BLaER1 treated with 17β-estradiol and CSF1 and Interleukin-3, amounts not matched to agents 10 nM and 100 nM (cell line): ENCODE measurements around the gene SLC25A2.

Experiments used
- H3K27ac ChIP-seq, 11 experiments: shearing (Covaris generic); formaldehyde crosslinking; 2 replicates each; pipeline ENCODE4 v1.8.1; 2022
- H3K27me3 ChIP-seq, 11 experiments: shearing (Covaris generic); formaldehyde crosslinking; 2 replicates each; pipeline ENCODE4 v1.8.1; 2022
- H3K36me3 ChIP-seq, 11 experiments: shearing (Covaris generic); formaldehyde crosslinking; 2 replicates each; pipeline ENCODE4 v1.8.1; 2022
- H3K4me1 ChIP-seq, 10 experiments: shearing (Covaris generic); formaldehyde crosslinking; 2 replicates each; pipeline ENCODE4 v1.8.1; 2022
- H3K4me2 ChIP-seq, 11 experiments: shearing (Covaris generic); formaldehyde crosslinking; 2 replicates each; pipeline ENCODE4 v1.8.1; 2022
- H3K4me3 ChIP-seq, 10 experiments: shearing (Covaris generic); formaldehyde crosslinking; 2 replicates each; pipeline ENCODE4 v1.8.1; 2022
- H3K9ac ChIP-seq, 11 experiments: shearing (Covaris generic); formaldehyde crosslinking; 2 replicates each; pipeline ENCODE4 v1.8.1; 2022
- H3K9me3 ChIP-seq, 11 experiments: shearing (Covaris generic); formaldehyde crosslinking; replicated peaks in 1 of 11; 2 replicates each; pipeline ENCODE4 v1.8.1; 2022
- H4K20me1 ChIP-seq, 11 experiments: shearing (Covaris generic); formaldehyde crosslinking; 2 replicates each; pipeline ENCODE4 v1.8.1; 2022
- Cebpa-rat ChIP-seq, 11 experiments: shearing (Covaris generic); IDR thresholded peaks; 2 replicates each; pipeline ENCODE4 v1.8.1; 2022

SLC25A2 gene

GRCh38 chr5:141260458-141261237, 43.2 kb downstream of the SLC25A2 start:
- H3K36me3 ChIP-seq = peaks cover 0 to 36% (median 9%) of the 10 kb centered on the region in 11 experiments; a peak in 11 of 22 replicates
- no peak overlapping the region for H3K9ac ChIP-seq
- no peak overlapping the region for H3K4me2 ChIP-seq
- H3K9me3 ChIP-seq = peaks cover 99 to 100% (median 100%) of the 10 kb centered on the region in 11 experiments
- no peak overlapping the region for H3K27ac ChIP-seq
- no peaks in the 10 kb centered on the region for H4K20me1 ChIP-seq
- no peak for TF ChIP-seq Cebpa-rat (IDR thresholded peaks at IDR 0.05)
- H3K27me3 ChIP-seq = no peaks in the 10 kb centered on the region
- H3K4me3 ChIP-seq = peak overlapping the region in 2 of 10 experiments; percentile 28 to 31; a peak in 4 of 20 replicates
- H3K4me1 ChIP-seq = no peaks in the 10 kb centered on the region

- peaks cover 0 to 23% (median 3%) of the 10 kb centered on the region in 11 experiments; a peak in 9 of 22 replicates for H3K36me3 ChIP-seq
- H4K20me1 ChIP-seq = no peaks in the 10 kb centered on the region
- no peaks in the 10 kb centered on the region for H3K4me1 ChIP-seq
- H3K4me2 ChIP-seq = no peak overlapping the region
- H3K9me3 ChIP-seq = peaks cover 99 to 100% (median 100%) of the 10 kb centered on the region in 11 experiments
- H3K27ac ChIP-seq = no peak overlapping the region
- no peak overlapping the region; a peak in 1 of 20 replicates for H3K4me3 ChIP-seq
- H3K9ac ChIP-seq = no peak overlapping the region
- H3K27me3 ChIP-seq = no peaks in the 10 kb centered on the region
- TF ChIP-seq Cebpa-rat (IDR thresholded peaks at IDR 0.05) = no peak
Measured at GRCh38 chr5:141258948-141259347, 44.9 kb downstream of the SLC25A2 start.

- Histone ChIP-seq H3K4me1 (no peaks in the 10 kb centered on the region), H4K20me1 (no peaks in the 10 kb centered on the region), H3K9ac (no peak overlapping the region), H3K36me3 (peaks cover 0 to 18% (median 0%) of the 10 kb centered on the region in 11 experiments; a peak in 9 of 22 replicates), H3K9me3 (peaks cover 99 to 100% (median 100%) of the 10 kb centered on the region in 11 experiments), H3K4me3 (no peak overlapping the region; a peak in 1 of 20 replicates), H3K27me3 (no peaks in the 10 kb centered on the region), H3K4me2 (no peak overlapping the region), H3K27ac (no peak overlapping the region)
- no peak for TF ChIP-seq Cebpa-rat (IDR thresholded peaks at IDR 0.05)
Measured at GRCh38 chr5:141258464-141258863, 45.4 kb downstream of the SLC25A2 start.
